HL-60 (cell line): ENCODE data around the gene SDK1.

Experiments
- GABPA ChIP-seq: IDR thresholded peaks from 2 replicates; pipeline ENCODE4 v1.6.1; 2012; ENCODE audit warnings: low read depth
- POLR2AphosphoS5 ChIP-seq: IDR thresholded peaks from 2 replicates; pipeline ENCODE4 v1.6.1; 2012; ENCODE audit warnings: low read depth
- SPI1 ChIP-seq: IDR thresholded peaks from 2 replicates; pipeline ENCODE4 v1.6.1; 2012; ENCODE audit warnings: low read depth, mild to moderate bottlenecking, borderline replicate concordance
- TF ChIP-seq, protein P1 (sequence below): IDR thresholded peaks from one replicate; pipeline ENCODE4 v1.5.1; 2011; ENCODE audit warnings: low read length, control low read depth, inconsistent platforms; ENCODE audit not compliant: insufficient read depth
- TF ChIP-seq, protein P2 (sequence below): IDR thresholded peaks from 2 replicates; pipeline ENCODE4 v1.6.1; 2012; ENCODE audit warnings: low read depth; ENCODE audit not compliant: insufficient replicate concordance

- TF ChIP-seq, protein P1, sequence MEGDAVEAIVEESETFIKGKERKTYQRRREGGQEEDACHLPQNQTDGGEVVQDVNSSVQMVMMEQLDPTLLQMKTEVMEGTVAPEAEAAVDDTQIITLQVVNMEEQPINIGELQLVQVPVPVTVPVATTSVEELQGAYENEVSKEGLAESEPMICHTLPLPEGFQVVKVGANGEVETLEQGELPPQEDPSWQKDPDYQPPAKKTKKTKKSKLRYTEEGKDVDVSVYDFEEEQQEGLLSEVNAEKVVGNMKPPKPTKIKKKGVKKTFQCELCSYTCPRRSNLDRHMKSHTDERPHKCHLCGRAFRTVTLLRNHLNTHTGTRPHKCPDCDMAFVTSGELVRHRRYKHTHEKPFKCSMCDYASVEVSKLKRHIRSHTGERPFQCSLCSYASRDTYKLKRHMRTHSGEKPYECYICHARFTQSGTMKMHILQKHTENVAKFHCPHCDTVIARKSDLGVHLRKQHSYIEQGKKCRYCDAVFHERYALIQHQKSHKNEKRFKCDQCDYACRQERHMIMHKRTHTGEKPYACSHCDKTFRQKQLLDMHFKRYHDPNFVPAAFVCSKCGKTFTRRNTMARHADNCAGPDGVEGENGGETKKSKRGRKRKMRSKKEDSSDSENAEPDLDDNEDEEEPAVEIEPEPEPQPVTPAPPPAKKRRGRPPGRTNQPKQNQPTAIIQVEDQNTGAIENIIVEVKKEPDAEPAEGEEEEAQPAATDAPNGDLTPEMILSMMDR: no peak
- TF ChIP-seq, protein P2, sequence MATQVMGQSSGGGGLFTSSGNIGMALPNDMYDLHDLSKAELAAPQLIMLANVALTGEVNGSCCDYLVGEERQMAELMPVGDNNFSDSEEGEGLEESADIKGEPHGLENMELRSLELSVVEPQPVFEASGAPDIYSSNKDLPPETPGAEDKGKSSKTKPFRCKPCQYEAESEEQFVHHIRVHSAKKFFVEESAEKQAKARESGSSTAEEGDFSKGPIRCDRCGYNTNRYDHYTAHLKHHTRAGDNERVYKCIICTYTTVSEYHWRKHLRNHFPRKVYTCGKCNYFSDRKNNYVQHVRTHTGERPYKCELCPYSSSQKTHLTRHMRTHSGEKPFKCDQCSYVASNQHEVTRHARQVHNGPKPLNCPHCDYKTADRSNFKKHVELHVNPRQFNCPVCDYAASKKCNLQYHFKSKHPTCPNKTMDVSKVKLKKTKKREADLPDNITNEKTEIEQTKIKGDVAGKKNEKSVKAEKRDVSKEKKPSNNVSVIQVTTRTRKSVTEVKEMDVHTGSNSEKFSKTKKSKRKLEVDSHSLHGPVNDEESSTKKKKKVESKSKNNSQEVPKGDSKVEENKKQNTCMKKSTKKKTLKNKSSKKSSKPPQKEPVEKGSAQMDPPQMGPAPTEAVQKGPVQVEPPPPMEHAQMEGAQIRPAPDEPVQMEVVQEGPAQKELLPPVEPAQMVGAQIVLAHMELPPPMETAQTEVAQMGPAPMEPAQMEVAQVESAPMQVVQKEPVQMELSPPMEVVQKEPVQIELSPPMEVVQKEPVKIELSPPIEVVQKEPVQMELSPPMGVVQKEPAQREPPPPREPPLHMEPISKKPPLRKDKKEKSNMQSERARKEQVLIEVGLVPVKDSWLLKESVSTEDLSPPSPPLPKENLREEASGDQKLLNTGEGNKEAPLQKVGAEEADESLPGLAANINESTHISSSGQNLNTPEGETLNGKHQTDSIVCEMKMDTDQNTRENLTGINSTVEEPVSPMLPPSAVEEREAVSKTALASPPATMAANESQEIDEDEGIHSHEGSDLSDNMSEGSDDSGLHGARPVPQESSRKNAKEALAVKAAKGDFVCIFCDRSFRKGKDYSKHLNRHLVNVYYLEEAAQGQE: no peak
- TF ChIP-seq POLR2AphosphoS5: no peak
- no peak for TF ChIP-seq GABPA
- no peak for TF ChIP-seq SPI1
These were observed 970.1 kb downstream of the SDK1 start for GRCh38 chr7:4270941-4271715.
